K562 treated with DMSO at 1 percent for 48 hours (cell line): ENCODE measurements around the gene HOXA3. TPM values are rescaled to one million over a fixed set of nuclear protein-coding genes. Genes with fewer than 3 reads are reported as not detected.

Source experiments
- total RNA-seq: library from RNA; unstranded; fragments of 300-600 nt; gene quantifications from 2 replicates; pipeline ENCODE4 v1.2.3, GENCODE V29; 2022; ENCODE audit warnings: low replicate concordance; ENCODE audit errors: extremely low read depth

Gene HOXA3
- not detected in 2 replicates for total RNA-seq

GRCh38 chr7:27151931-27152815, at the start of gene HOXA3:
TSS of gene HOXA3 (minus strand) at chr7:27152583. CDS start at chr7:27110640, 41,943 bp downstream.

GRCh38 chr7:27199849-27200760, 47.7 kb upstream of the HOXA3 start, which contains the start of gene HOXA13:
TSS of gene HOXA13 (minus strand) at chr7:27200091. CDS start at chr7:27200077, 14 bp downstream.

GRCh38 chr7:27185013-27185853, 32.9 kb upstream of the HOXA3 start, which contains the start of gene HOXA11:
TSS of gene HOXA11 (minus strand) at chr7:27185232. CDS start at chr7:27185144, 88 bp downstream.

GRCh38 chr7:27173956-27174873, 21.8 kb upstream of the HOXA3 start, which contains the start of gene HOXA10:
TSS of gene HOXA10 (minus strand) at chr7:27174320. CDS start at chr7:27174306, 14 bp downstream.

GRCh38 chr7:27165089-27165995, 13.0 kb upstream of the HOXA3 start, which contains the start of gene HOXA9:
TSS of gene HOXA9 (minus strand) at chr7:27165537. CDS start at chr7:27165457, 80 bp downstream.

GRCh38 chr7:27156508-27156898, 4.1 kb upstream of the HOXA3 start, which contains the start of gene HOXA7:
TSS of gene HOXA7 (minus strand) at chr7:27156675. CDS start at chr7:27156545, 130 bp downstream.

GRCh38 chr7:27147199-27148030, 5.0 kb downstream of the HOXA3 start, which contains the start of gene HOXA6:
TSS of gene HOXA6 (minus strand) at chr7:27147774. CDS start at chr7:27147749, 25 bp downstream.

GRCh38 chr7:27143023-27143949, 9.1 kb downstream of the HOXA3 start, which contains the start of gene HOXA5:
TSS of gene HOXA5 (minus strand) at chr7:27143681. CDS start at chr7:27143607, 74 bp downstream.

GRCh38 chr7:27130540-27131389, 21.6 kb downstream of the HOXA3 start, which contains the start of gene HOXA4:
TSS of gene HOXA4 (minus strand) at chr7:27130757. CDS start at chr7:27130733, 24 bp downstream.

GRCh38 chr7:27102581-27103442, 49.6 kb downstream of the HOXA3 start, which contains the start of gene HOXA2:
TSS of gene HOXA2 (minus strand) at chr7:27102683. CDS start at chr7:27102500, 183 bp downstream.

GRCh38 chr7:27095897-27096767, 56.3 kb downstream of the HOXA3 start, which contains the start of gene HOXA1:
TSS of gene HOXA1 (minus strand) at chr7:27096000. CDS start at chr7:27095912, 88 bp downstream.

